GM18502 (cell line): Measurements from ENCODE around the gene PPCDC.
A peak's percentile ranks its signal among the peaks of the same experiment; 100 is the strongest.
"Not testable (repeated sequence)": the region's sequence is repeated elsewhere in the genome, so short reads cannot be mapped to it uniquely, and the experiment has no call there.

Experiments
- ATAC-seq: cut with Tn5 transposase; IDR thresholded peaks from one replicate; pipeline ENCODE4 v1.9.1; 2021; ENCODE audit warnings: mild to moderate bottlenecking; ENCODE audit not compliant: unreplicated experiment, poor library complexity

Gene PPCDC

GRCh38 chr15:75064846-75065245 is 41.5 kb downstream of the PPCDC start:
- no peak for ATAC-seq

- no peak for ATAC-seq
Observed at GRCh38 chr15:75065467-75065850, 42.1 kb downstream of the PPCDC start.

- ATAC-seq: no peak
Observed at GRCh38 chr15:75065851-75066509, 42.6 kb downstream of the PPCDC start.

GRCh38 chr15:75067123-75067830 is 43.9 kb downstream of the PPCDC start:
- ATAC-seq: no peak

- no peak for ATAC-seq
Observed at GRCh38 chr15:75068748-75069147, 45.4 kb downstream of the PPCDC start.

GRCh38 chr15:75069301-75069925 is 46.0 kb downstream of the PPCDC start:
- ATAC-seq: peak; percentile 90

GRCh38 chr15:75070674-75071073 is 47.3 kb downstream of the PPCDC start:
- ATAC-seq: no peak

GRCh38 chr15:75073197-75073596 is 49.8 kb downstream of the PPCDC start:
- no peak for ATAC-seq

- no peak for ATAC-seq
Observed at GRCh38 chr15:75076277-75076676, 52.9 kb downstream of the PPCDC start.

- not testable (repeated sequence) for ATAC-seq
Observed at GRCh38 chr15:75077551-75077961, 54.2 kb downstream of the PPCDC start.

GRCh38 chr15:75081150-75081549 is 57.8 kb downstream of the PPCDC start:
- ATAC-seq: no peak

GRCh38 chr15:75082689-75083088 is 59.3 kb downstream of the PPCDC start:
- ATAC-seq: no peak

- ATAC-seq: not testable (repeated sequence)
Observed at GRCh38 chr15:75085708-75086107, 62.3 kb downstream of the PPCDC start.

GRCh38 chr15:75089456-75090387 is 66.3 kb downstream of the PPCDC start:
- ATAC-seq: no peak

- ATAC-seq: no peak
Observed at GRCh38 chr15:75090388-75090734, 67.0 kb downstream of the PPCDC start.

GRCh38 chr15:75091814-75092213 is 68.4 kb downstream of the PPCDC start:
- ATAC-seq: no peak

GRCh38 chr15:75094961-75095478 is 71.6 kb downstream of the PPCDC start:
- ATAC-seq: peak; percentile 37

- peak; percentile 50 for ATAC-seq
Observed at GRCh38 chr15:75095594-75095993, 72.2 kb downstream of the PPCDC start.

GRCh38 chr15:75097939-75098338 is 74.5 kb downstream of the PPCDC start:
- no peak for ATAC-seq

GRCh38 chr15:75098404-75098803 is 75.0 kb downstream of the PPCDC start:
- no peak for ATAC-seq
